ENCODE results near the gene TMEM253. TPM values are rescaled to one million over a fixed set of nuclear protein-coding genes. Genes with fewer than 3 reads are reported as not detected.
A peak's percentile ranks its signal among the peaks of the same experiment; 100 is the strongest.

Gene TMEM253
- total RNA-seq, 1 experiment from 2014 or later = not detected

DNA sequence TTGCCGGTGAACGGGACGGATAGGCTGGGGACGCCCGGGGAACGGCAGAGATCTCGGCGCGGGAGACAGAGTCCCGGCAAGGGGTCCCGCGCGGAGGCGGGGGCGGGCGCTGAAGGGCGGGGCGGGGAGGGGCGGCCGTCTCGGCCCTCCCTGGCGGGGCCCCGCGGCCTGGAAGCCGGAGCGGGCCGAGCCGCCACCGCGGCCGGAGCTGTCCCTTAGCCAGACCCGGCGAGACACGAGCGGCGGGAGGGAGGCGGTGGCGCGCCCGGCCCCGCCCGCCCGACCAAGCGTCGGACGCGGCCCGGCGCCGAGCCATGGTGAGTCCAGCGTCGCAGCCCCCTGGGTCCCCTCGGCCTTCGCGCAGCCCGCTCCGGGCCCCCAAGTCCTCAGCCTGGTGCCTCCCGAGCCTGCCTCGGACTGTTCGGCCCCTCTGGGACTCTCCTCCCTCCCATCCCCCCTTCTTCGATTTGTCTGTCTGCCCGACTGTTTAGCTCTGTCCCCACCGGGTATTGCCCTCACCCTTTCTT, 30.7 kb upstream of the TMEM253 start, which contains the start of gene ARHGEF40:
TSS of gene ARHGEF40 (plus strand) at position 222 of the 527 bp plus-strand sequence. CDS start at position 315, 93 bp downstream.
- TF ChIP-seq EZH2phosphoT487 (IDR thresholded peaks at IDR 0.05; ENCODE audit: borderline replicate concordance, low read length) (no peak), EZH2 (IDR thresholded peaks at IDR 0.05; ENCODE audit: low read length, unreplicated experiment) (no peak)
- TF ChIP-seq, protein P1, sequence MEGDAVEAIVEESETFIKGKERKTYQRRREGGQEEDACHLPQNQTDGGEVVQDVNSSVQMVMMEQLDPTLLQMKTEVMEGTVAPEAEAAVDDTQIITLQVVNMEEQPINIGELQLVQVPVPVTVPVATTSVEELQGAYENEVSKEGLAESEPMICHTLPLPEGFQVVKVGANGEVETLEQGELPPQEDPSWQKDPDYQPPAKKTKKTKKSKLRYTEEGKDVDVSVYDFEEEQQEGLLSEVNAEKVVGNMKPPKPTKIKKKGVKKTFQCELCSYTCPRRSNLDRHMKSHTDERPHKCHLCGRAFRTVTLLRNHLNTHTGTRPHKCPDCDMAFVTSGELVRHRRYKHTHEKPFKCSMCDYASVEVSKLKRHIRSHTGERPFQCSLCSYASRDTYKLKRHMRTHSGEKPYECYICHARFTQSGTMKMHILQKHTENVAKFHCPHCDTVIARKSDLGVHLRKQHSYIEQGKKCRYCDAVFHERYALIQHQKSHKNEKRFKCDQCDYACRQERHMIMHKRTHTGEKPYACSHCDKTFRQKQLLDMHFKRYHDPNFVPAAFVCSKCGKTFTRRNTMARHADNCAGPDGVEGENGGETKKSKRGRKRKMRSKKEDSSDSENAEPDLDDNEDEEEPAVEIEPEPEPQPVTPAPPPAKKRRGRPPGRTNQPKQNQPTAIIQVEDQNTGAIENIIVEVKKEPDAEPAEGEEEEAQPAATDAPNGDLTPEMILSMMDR (conservative IDR thresholded peaks at IDR 0.05; ENCODE audit: low read depth, low read length) = no peak

GRCh38 chr14:21070610-21071224, 30.1 kb upstream of the TMEM253 start:
- peak; percentile 15 for ATAC-seq
- ChIA-PET CTCF (interaction anchor here (1.0 to 1.1 kb wide), 2 partner anchors 22 to 34 kb away, joined by 3 to 4 read pairs; no protein-coding TSS in a partner anchor), POLR2A (ENCODE audit: unreplicated experiment) (no interaction called here)
- no peaks in the 10 kb centered on the region for H3K9me2 ChIP-seq (replicated peaks; ENCODE audit: low read length)
- H3K9me3 ChIP-seq (ENCODE audit: low read length) = no peaks in the 10 kb centered on the region
- no peaks in the 10 kb centered on the region for H3K36me3 ChIP-seq (ENCODE audit: low read depth, low read length)
- peak overlapping the region; percentile 73 for H2AFZ ChIP-seq (ENCODE audit: low read length)
- H3K4me2 ChIP-seq (ENCODE audit: low read length) = peak overlapping the region; percentile 93
- no TSS peak for BruUV-seq (replicated peaks)
- no peak overlapping the region; the same call in 1 of the 2 replicates for H3K9ac ChIP-seq (ENCODE audit: low read length)
- no peaks in the 10 kb centered on the region for H3F3A ChIP-seq (ENCODE audit: low read length, unreplicated experiment)
- H3K27ac ChIP-seq (ENCODE audit: low read length) = no peak overlapping the region
- intact Hi-C loops (cut with micrococcal nuclease) = no loop called here
- H3K27me3 ChIP-seq (ENCODE audit: low read length) = peaks cover 48% of the 10 kb centered on the region
- H3K79me2 ChIP-seq (ENCODE audit: low read length) = no peaks in the 10 kb centered on the region
- H4K20me1 ChIP-seq (ENCODE audit: low read length) = no peaks in the 10 kb centered on the region
- peak overlapping the region; percentile 72 for H3K4me3 ChIP-seq (ENCODE audit: low read length)
- peaks cover 6% of the 10 kb centered on the region; the same call in 1 of the 2 replicates for H3K4me1 ChIP-seq (ENCODE audit: insufficient read depth, low read length)
- TF ChIP-seq, protein P1 (conservative IDR thresholded peaks at IDR 0.05; ENCODE audit: low read depth, low read length) = no peak
- DNase-seq = no peak

More for the DNA sequence above, 30.7 kb upstream of the TMEM253 start, which contains the start of gene ARHGEF40:
- ChIA-PET POLR2A (ENCODE audit: unreplicated experiment) (no interaction called here), CTCF (interaction anchor here (1.0 to 1.1 kb wide), 2 partner anchors 23 to 34 kb away, joined by 3 to 4 read pairs; no protein-coding TSS in a partner anchor)
- H3K9ac ChIP-seq (ENCODE audit: low read length) = no peak within 1 kb of the TSS; the same call in 1 of the 2 replicates
- H3K4me2 ChIP-seq (ENCODE audit: low read length) = peak within 1 kb of the TSS; percentile 93
- no peaks in the 10 kb centered on the region for H3K79me2 ChIP-seq (ENCODE audit: low read length)
- peak; percentile 57 for ATAC-seq
- H3K27ac ChIP-seq (ENCODE audit: low read length) = no peak within 1 kb of the TSS
- no peaks in the 10 kb centered on the region for H3K9me2 ChIP-seq (replicated peaks; ENCODE audit: low read length)
- peak within 1 kb of the TSS; percentile 72 for H3K4me3 ChIP-seq (ENCODE audit: low read length)
- no peaks in the 10 kb centered on the region for H3K36me3 ChIP-seq (ENCODE audit: low read depth, low read length)
- H3K9me3 ChIP-seq (ENCODE audit: low read length) = no peaks in the 10 kb centered on the region
- H3F3A ChIP-seq (ENCODE audit: low read length, unreplicated experiment) = no peaks in the 10 kb centered on the region
- H2AFZ ChIP-seq (ENCODE audit: low read length) = peak within 1 kb of the TSS; percentile 73
- peaks cover 52% of the 10 kb centered on the region for H3K27me3 ChIP-seq (ENCODE audit: low read length)
- intact Hi-C loops (cut with micrococcal nuclease) = no loop called here
- H3K4me1 ChIP-seq (ENCODE audit: insufficient read depth, low read length) = peaks cover 6% of the 10 kb centered on the region; the same call in 1 of the 2 replicates
- BruUV-seq (replicated peaks) = no TSS peak
- H4K20me1 ChIP-seq (ENCODE audit: low read length) = no peaks in the 10 kb centered on the region
- DNase-seq = peak; percentile 30

Data from PC-3 (cell line).